HepG2 (cell line): ENCODE data around the gene MRGPRG. TPM values are rescaled to one million over a fixed set of nuclear protein-coding genes. Genes with fewer than 3 reads are reported as not detected.

Experiments
- HNF1A ChIP-seq, 2 experiments: sonication (generic) in 1 of 2; formaldehyde crosslinking in 1 of 2; IDR thresholded peaks; 2 replicates each; pipeline versions ENCODE4 v1.4.0 to v1.6.1; 2016 to 2020; ENCODE audit warnings: borderline replicate concordance in 1 of 2, low read depth in 1 of 2, mild to moderate bottlenecking in 1 of 2, missing genetic modification reagents in 1 of 2
- ZBTB37 ChIP-seq: sonication (generic); formaldehyde crosslinking; IDR thresholded peaks from 2 replicates; pipeline ENCODE4 v1.4.0; 2020; ENCODE audit warnings: mild to moderate bottlenecking, missing genetic modification reagents
- polyA plus RNA-seq, 8 experiments: library from polyadenylated mRNA; depleted of rRNA in 3 of 8; stranded (reverse) in 7 of 8; unstranded in 1 of 8; fragments of >200 nt; fragmentation: Illumina TruSeq in 4 of 8; extraction: Trizol in 4 of 8; gene quantifications; 2 replicates each; pipeline versions ENCODE4 v1.2.1 to v1.2.3, GENCODE V29; 2011 to 2016; ENCODE audit warnings: low read depth in 4 of 8, missing spikeins in 1 of 8, mixed read lengths in 1 of 8; ENCODE audit not compliant: insufficient read depth in 1 of 8
- total RNA-seq, 5 experiments: library from RNA; depleted of rRNA; stranded (reverse); fragments of >200 nt; fragmentation: Illumina TruSeq; extraction: Trizol; gene quantifications; 2 replicates each; pipeline ENCODE4 v1.2.3, GENCODE V29; 2016; ENCODE audit warnings: low read depth in 1 of 5
- TF ChIP-seq, protein P1 (sequence below), 2 experiments: sonication (generic) in 1 of 2; formaldehyde crosslinking in 1 of 2; IDR thresholded peaks; 2 replicates each; pipeline versions ENCODE4 v1.6.1 to v1.9.0; 2014 to 2022; ENCODE audit warnings: antibody characterized with exemption in 1 of 2, borderline replicate concordance in 1 of 2, inconsistent platforms in 1 of 2, low read depth in 1 of 2, missing genetic modification reagents in 1 of 2
- TF ChIP-seq, protein P2 (sequence below): sonication (generic); formaldehyde crosslinking; IDR thresholded peaks from 2 replicates; pipeline ENCODE4 v1.4.0; 2020; ENCODE audit warnings: missing genetic modification reagents, borderline replicate concordance

Gene MRGPRG
- total and polyA plus RNA-seq, 2 of the 13 experiments (the other 11 are each of a cell fraction or from before 2014, with no cell fraction given) = not detected

DNA sequence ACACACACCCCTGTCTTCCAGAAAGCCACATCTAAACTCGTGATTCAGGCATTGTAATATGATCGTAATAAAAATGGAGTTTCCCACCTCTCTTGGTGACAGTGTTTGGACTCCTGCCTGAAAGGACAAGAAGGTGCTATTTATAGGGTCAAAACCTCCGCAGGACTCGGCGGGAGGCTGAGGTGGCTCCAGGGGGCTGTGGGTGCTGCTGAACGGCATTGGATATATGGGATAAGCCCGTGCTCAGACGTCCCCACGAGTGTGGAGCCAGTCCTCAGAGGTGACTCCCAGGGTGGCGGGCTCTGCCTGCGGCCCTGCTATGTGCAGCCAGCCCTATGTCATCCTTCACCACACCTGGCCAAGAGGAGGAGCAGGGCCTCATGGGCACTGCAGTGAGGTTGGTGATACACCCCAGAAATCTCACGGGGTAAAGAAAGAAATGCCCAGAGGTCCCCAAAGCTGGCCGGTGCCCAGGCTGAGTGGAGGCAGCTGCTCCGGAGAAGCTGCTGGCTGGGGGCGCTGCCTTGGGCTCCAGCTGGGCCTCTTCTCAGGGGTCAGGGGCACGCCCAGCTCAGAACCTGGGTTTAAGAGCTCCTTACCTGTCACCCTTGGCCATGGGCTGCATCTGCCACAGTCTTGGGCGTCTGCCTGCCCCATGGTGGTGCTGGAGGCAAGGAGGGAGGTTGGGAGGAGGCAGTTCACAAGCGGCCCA is 48.4 kb downstream of the MRGPRG start (continued):
- TF ChIP-seq, protein P1, sequence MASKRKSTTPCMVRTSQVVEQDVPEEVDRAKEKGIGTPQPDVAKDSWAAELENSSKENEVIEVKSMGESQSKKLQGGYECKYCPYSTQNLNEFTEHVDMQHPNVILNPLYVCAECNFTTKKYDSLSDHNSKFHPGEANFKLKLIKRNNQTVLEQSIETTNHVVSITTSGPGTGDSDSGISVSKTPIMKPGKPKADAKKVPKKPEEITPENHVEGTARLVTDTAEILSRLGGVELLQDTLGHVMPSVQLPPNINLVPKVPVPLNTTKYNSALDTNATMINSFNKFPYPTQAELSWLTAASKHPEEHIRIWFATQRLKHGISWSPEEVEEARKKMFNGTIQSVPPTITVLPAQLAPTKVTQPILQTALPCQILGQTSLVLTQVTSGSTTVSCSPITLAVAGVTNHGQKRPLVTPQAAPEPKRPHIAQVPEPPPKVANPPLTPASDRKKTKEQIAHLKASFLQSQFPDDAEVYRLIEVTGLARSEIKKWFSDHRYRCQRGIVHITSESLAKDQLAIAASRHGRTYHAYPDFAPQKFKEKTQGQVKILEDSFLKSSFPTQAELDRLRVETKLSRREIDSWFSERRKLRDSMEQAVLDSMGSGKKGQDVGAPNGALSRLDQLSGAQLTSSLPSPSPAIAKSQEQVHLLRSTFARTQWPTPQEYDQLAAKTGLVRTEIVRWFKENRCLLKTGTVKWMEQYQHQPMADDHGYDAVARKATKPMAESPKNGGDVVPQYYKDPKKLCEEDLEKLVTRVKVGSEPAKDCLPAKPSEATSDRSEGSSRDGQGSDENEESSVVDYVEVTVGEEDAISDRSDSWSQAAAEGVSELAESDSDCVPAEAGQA (IDR thresholded peaks at IDR 0.05; ENCODE audit: low read depth) = no peak
- TF ChIP-seq, protein P1 (CRISPR knock-in tag; IDR thresholded peaks at IDR 0.05; ENCODE audit: borderline replicate concordance) = no peak
- TF ChIP-seq, protein P2, sequence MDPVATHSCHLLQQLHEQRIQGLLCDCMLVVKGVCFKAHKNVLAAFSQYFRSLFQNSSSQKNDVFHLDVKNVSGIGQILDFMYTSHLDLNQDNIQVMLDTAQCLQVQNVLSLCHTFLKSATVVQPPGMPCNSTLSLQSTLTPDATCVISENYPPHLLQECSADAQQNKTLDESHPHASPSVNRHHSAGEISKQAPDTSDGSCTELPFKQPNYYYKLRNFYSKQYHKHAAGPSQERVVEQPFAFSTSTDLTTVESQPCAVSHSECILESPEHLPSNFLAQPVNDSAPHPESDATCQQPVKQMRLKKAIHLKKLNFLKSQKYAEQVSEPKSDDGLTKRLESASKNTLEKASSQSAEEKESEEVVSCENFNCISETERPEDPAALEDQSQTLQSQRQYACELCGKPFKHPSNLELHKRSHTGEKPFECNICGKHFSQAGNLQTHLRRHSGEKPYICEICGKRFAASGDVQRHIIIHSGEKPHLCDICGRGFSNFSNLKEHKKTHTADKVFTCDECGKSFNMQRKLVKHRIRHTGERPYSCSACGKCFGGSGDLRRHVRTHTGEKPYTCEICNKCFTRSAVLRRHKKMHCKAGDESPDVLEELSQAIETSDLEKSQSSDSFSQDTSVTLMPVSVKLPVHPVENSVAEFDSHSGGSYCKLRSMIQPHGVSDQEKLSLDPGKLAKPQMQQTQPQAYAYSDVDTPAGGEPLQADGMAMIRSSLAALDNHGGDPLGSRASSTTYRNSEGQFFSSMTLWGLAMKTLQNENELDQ = no peak
- TF ChIP-seq HNF1A (IDR thresholded peaks at IDR 0.05; ENCODE audit: low read depth) (no peak), HNF1A (CRISPR knock-in tag; IDR thresholded peaks at IDR 0.05; ENCODE audit: borderline replicate concordance) (no peak), ZBTB37 (no peak)
